Ammon's horn (tissue), 1 donor: ENCODE data around the gene TCERG1L.
"Not testable (repeated sequence)": the region's sequence is repeated elsewhere in the genome, so short reads cannot be mapped to it uniquely, and the experiment has no call there.

Source experiments
- DNase-seq: peaks from one replicate; pipeline ENCODE4 v3.0.0-alpha.2; 2016; ENCODE audit warnings: low spot score

The TCERG1L gene, protein sequence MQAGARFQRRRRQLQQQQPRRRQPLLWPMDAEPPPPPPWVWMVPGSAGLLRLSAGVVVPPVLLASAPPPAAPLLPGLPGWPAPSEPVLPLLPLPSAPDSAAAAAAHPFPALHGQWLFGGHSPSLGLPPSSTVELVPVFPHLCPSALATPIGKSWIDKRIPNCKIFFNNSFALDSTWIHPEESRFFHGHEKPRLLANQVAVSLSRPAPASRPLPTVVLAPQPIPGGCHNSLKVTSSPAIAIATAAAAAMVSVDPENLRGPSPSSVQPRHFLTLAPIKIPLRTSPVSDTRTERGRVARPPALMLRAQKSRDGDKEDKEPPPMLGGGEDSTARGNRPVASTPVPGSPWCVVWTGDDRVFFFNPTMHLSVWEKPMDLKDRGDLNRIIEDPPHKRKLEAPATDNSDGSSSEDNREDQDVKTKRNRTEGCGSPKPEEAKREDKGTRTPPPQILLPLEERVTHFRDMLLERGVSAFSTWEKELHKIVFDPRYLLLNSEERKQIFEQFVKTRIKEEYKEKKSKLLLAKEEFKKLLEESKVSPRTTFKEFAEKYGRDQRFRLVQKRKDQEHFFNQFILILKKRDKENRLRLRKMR

DNA sequence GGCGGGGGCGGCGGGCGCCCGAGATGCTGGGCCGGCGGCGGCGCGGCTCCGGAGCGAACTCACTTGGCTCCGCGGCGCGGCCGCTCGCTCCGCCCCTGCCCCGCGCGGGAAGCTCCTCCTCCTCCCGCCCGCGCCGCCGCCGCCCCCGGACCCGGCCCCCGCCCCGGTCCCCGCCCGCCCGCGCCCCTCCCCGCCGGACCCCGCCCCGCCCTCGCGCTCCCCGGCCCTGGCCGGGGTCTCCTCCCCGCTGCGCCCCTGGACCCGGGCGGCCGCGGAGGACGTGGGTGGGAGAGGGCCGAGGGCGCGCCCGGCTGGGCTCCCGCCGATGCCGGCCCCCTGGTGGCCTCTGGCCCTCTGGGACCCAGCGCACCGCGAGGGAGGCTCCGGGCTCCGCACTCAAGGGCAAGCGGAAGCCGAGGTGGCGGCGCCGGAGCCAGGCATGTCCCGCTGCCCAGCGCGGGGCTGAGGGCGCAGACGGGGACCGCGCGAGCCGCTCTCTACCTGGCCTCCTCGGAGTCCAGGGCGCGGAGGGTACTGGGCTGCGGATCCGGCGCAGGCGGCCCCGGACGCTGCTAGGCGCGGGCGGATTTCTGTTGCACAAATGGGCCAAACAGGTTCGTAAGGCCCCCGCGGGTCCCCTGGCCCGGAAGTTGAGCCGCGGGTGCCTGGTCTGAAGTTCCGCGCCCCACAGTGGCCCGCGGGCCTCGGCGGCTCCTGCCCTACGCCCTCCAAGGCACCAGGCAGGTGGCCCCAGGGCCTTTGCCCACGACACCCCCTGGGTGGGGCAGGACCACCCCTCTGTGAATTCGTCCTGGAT, at the start of gene TCERG1L:
TCERG1L (minus strand) TSS at position 61 of the 817 bp plus-strand sequence. CDS start 86 bp downstream, outside the sequence.
- no peak for DNase-seq

DNA sequence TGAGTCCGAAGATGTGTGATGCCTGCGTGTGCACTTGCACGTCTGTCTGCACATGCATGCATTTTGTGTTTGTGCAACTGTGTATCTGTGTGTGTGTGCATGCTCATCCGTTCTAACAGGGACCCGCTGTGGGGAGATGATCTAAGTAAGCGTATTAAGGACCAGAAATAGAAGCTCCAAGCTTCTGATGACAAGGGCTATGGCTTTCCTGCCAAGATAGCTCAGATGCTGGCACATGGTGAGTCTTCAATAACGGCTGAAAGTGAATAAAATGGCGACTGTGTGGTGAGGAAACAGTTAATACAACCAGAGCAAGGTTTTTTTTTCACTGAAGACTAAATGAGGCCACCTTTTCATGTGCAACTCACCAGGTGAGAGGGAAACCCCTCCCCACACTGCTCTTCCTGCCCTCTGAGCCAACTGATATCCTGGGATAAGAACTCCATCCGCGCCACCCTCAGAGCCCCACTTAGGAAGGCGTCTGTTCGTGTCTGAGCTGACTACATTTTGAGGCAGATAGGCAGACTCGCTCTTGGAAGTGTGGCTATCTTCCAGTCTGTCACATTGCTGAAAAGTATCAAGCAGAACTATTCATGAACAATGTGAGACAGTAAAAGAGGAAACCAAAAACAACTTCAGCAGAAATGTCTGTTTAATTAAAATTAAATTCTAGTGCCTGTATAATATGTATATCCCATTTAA, 47.4 kb upstream of the TCERG1L start:
- DNase-seq: no peak

DNA sequence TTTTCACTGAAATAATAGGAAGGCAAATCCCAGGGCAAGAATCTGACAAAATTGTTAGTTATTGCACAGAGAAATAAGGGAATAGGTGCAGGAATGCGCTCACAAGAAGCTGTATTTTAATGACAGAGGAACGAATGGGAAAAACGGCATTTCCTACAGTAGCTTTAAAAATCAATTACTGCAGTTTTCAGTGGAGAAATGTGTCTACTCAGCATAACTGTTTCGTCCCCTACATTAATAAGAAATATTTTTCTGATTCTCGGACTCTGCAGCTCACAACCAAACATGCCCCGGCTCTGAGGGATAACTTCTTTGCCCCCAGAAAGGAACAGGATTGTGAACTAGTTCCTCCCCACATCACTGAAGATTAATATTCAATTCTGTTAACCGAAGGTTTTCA, 44.9 kb upstream of the TCERG1L start:
- DNase-seq: no peak

DNA sequence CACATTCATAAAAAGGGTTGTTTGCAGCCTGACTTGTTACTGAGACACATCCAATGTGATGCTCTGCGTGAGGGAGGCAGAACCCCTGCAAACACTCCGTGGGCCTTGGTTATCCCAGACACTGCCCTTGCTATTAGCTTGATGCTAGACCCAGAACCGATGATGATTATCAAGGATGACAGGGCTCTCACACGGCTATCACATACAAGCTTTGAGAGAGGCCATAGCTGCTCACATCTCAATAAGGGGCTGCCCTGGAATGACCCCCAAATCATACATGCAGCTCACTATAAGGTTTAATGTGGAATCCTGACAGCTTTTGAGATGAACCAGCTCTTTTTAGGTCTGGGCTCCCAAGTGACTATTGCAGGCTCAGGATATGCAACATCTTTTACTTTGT, 44.4 kb upstream of the TCERG1L start:
- no peak for DNase-seq

DNA sequence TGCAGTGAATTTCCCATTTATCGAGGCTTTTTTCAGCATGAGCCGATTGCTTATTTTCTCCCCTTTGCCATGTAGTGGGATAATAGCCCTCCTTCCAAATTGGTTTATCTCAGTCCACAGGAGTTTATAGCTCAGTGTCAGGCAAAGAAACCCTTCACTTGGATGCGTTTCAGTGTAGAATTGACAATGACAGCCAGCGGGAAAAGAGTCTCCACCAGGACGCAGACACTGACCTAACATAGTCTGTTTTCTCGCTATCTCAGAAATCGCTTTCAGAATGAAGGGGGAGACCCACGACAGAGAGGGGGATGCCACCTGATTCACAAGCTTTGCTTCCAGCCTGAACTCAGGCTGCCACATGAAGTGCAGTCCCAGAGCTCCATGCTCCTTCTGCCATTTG, 43.5 kb upstream of the TCERG1L start:
- DNase-seq: no peak

DNA sequence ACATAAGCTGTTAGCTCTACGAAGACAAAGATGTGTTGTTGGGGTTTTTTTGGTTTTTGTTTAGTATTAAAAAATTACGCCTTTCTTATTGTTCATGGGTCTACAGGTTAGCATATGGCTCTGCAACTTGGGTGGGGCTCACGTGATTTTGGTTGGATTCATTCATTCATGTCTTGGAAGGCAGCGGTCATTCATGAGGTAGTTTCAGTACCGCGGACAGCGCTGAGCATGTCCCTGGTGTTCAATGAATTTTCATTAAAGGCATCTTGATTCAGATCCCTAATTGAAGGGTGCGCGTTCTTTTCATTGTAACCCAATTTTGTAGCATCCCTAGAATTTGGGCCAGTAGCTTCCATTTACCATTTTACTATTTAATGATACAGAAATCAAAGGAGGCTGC, 42.9 kb upstream of the TCERG1L start:
- no peak for DNase-seq

DNA sequence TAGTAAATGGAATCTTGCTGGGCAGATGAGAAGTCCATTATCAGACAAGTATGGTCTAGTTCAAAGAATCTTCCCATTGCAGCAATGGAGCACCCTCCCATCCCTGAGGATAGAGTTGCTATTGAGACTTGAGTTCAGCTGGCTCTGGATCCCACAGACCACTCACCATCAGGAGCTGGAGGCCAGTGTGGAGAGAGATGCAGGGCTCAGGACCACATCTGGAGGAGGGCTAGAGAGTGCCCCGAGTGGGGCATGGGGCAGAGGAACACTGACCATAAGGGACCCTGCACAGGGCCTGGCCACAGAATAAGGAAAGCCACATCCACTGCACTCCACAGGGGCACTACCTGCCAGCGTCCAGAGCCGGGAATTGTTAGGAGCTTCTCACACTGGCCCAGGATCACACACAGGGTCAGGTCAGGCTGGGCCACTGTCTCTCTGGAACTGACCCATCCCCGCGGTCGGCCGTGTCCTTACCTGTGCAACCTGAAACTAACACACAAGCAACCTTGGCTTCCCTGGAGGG, 41.3 kb upstream of the TCERG1L start:
- no peak for DNase-seq

DNA sequence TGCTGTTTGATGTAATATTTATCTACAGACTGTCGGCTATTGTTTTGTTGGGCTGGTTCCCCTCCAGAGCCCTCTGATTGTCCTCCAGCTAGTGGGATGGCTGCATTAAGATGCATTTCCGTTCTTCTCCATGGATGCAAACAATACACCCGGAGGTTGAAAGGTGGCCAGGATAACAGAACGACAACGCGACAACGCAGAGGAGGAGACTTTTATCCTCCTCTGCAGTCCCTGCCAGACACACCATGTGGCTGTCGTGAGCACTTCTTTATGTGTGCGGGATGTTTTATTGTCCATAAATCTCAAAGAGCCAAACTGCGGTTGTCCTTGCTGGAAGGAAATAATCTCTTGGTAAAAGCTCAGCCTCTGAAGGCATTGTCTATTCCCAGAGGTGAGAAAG, 39.1 kb upstream of the TCERG1L start:
- no peak for DNase-seq

DNA sequence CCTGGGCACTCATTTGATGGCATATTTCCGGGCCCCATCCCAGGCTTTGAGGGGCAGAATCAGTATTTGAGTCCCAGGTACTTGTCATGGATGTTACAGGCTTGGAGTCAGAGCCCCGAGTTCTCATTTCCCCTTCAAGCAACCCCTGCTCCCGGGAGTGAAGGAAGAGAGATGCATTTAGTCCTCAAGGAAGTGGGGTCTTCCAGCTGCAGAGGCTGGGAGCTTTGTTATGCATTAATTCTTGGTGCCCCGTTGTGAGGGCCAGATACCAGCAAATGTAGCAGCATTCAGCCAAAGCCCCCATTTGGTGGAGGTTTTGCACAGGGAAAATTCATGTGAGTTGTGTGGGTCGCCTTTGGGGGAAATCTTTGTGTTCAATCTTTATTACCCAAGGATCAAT, 38.7 kb upstream of the TCERG1L start:
- DNase-seq: no peak

DNA sequence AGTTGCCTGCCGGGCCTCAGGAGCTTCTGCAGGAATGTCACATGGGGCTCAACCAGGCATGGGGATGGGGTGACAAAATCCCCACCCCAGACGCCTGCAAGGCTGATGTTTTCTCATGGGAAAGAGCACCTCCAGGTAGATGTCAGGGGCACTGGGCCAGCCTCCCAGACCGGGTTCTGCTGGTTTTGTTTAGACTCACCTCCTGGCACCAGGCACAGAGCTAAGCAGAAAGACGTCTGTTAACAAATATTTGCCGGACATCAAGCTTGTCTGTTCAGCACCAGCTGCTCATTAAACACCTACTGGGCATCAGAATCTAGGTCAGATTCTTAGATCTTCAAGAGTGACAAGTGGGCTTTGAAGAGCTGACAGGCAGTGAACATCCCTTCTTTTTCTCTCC, 34.9 kb upstream of the TCERG1L start:
- DNase-seq: no peak

DNA sequence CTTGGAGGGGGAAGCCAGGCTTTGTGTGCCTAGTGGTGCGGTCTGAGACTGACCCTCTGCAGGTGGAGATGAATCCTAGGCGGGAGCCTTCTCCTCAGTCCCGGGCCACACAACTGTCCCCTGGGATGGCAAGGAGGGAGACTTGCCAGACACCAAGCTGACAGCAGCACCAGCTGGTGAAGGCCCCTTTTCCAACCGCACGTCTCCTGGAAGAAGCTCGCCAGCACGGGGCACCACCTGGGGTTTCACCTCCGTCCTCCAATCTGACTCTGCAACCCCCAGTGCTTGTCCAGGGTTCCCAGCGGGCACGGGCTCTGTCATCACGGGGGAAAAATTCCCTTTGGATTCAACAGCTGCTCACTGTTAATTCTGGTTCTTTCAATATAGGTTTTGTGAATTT, 34.2 kb upstream of the TCERG1L start:
- no peak for DNase-seq

DNA sequence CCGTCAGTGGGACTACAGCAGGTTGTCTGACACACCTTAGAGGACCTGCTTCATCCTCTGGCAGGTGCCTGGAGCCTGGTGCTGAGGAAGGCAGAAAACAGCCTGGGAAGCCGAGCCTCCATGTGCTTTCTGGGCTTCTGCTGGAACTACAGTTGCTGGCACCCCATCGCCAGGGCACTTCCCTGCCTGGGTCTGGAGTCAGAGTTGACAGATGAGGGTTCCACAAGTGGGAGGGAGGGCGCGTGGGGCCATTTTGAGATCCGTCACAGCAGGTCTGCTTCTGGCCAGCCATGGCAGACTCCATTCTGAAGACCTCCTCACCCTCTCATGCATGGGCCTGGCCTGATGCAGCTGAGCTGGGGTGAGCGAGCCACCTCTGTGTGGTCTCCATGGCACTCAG, 33.2 kb upstream of the TCERG1L start:
- DNase-seq: no peak

DNA sequence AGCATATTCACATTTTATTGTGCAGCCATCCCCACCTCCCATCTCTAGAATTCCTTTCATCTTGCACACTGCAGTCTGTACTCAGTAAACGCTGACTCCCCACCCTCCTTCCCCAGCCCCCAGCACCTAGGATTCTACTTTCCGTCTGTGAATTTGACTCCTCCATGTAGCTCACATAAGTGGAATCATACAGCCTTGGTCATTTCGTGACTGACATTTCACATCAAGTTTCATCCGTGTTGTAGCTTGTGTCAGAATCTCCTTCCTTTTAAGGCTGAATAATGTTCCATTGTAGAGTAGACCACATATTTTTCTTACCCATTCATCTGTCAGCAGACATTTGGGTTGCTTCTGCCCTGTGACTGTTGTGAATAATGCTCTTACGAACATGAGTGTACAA, 26.2 kb upstream of the TCERG1L start:
- no peak for DNase-seq

DNA sequence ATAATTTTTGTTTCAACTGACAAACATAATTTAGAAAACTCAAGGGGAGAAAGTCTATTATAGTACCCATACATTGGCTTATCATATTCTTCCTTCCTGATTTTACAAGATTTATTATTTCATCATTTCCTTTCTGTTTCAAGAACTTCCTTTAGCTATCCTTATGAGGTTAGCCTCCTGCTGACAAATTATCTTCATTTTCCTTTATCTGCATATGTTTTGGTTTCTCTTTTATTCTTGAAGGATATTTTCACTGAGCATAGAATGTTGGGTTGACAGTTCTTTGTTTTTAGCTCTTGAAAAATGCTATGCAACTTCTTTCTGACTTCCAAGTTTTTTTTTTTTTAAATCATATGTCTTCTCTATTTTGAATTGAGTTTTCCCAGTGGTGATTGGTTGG, 21.3 kb upstream of the TCERG1L start:
- no peak for DNase-seq

DNA sequence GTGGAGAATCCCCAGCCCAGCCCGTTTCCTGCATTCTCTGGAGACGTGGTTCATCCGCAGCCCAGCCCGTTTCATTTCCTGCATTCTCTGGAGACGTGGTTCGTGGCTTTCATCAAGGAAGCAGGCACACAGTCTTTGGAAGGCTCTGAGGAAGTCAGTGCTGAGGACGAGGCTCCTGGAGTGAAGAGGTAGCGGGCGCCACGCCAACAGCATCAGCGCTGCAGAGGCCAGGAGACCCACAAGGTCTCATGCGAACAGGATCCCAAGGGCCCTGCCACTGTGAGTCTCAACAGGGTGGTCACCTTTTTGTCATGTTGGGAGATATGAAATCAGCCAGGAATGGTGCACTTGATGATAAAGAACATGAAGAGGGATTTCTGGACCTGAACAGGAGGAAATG, 12.4 kb upstream of the TCERG1L start:
- DNase-seq: no peak

DNA sequence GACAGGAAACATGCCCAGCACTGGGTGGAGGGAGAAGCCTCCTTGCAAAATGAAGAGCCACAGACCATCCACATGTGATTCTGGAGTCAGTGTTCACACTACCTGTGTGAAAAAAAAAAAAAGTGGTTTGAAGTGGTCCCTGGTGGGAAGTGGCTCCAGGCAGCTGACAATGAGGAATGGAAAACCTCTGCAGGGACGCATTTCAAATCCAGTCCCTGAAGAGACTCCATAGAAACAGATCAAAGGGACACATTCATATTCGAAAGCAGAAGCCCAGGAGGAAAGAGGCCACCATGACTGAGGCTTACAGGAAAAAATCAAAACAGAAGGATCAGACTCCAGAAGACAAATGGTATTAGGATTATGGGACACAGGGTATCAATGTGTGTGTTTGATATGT, 11.5 kb upstream of the TCERG1L start:
- no peak for DNase-seq

DNA sequence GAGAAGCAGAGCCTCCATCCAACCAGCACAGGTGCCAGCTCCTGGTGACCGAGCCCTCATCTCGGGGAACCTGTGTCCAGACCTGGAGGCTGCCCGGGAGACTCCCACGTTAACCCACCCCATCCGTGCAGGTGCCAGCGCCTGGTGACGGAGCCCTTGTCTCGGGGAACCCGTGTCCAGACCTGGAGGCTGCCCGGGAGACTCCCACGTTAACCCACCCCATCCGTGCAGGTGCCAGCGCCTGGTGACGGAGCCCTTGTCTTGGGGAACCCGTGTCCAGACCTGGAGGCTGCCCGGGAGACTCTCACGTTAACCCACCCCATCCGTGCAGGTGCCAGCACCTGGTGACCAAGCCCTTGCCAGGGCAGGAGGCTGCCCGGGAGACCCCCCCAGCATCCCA, 11.1 kb upstream of the TCERG1L start:
- not testable (repeated sequence) for DNase-seq

DNA sequence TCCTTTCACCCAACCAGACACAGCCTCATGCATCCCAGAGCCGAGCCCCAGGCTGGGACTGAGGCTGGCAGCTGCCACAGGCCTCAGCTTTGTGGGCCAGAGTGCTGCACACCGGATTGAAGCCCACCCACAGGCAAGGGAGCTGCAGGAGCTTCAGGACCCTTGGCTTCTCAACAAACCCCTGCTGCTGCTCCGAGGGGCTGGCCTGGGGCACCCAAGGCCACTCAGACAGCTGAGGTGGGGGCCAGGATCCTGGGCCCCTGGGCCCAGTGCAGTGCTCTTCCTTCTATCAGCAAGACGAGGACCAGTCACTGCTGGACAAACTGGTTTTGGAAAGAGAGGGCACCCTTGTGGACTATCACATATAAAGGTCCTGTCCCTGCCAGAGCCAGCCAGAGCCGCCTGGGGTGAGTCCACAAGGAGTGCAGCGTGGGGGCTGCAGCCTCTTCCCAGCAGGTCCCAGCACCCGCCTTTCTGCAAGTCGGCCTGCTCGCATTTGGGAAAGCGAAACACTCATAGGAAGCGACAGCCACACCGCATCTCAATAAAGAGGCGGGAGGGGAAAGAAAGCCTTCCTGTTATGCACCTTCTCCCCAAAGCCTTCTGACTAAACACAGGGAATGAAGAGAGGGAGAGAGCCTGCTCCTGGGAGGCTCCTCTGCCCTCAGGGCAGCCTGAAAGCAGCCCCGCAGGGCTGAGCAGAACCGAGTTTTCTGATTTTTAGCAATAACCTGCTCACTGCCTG, 9.5 kb upstream of the TCERG1L start:
- no peak for DNase-seq

DNA sequence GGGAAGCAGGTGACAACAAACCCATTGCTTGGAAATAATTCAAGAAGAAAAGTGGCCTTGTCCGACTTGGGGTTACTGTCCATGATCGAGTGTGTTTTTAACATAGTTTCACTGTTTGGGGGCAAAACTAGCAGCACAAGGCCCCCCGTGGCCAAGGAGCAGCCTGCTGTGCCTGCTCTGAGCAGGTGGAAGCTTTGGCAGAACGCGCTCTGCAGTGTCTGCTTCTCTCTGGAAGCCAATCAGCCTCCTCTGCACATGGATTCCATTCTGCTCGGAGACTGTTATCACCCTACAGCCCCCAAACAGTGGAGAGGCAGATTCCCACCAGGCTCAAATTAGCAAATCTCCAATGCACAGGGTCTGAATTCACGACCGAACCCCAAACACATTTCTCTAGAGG, 7.3 kb upstream of the TCERG1L start:
- peak; percentile 44 for DNase-seq

DNA sequence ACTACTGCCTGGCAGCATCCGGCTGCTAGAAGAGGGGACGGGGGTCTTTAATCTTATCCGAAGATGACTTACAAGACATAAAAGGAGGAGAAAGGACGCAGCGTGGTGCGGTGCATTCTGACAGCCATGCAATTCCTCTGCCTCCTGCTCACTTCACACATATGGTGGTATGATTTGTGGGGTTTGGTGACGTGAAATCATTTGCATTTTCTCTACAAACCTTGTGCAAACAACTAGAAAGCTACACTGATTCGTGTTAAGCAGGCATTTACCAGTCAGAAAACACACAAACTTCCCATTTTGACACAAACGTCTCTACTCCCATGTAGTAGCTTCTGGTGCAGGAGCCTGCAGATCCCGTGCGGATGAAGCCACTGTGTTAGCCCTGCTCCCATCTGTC, 6.8 kb upstream of the TCERG1L start:
- DNase-seq: peak; percentile 25

DNA sequence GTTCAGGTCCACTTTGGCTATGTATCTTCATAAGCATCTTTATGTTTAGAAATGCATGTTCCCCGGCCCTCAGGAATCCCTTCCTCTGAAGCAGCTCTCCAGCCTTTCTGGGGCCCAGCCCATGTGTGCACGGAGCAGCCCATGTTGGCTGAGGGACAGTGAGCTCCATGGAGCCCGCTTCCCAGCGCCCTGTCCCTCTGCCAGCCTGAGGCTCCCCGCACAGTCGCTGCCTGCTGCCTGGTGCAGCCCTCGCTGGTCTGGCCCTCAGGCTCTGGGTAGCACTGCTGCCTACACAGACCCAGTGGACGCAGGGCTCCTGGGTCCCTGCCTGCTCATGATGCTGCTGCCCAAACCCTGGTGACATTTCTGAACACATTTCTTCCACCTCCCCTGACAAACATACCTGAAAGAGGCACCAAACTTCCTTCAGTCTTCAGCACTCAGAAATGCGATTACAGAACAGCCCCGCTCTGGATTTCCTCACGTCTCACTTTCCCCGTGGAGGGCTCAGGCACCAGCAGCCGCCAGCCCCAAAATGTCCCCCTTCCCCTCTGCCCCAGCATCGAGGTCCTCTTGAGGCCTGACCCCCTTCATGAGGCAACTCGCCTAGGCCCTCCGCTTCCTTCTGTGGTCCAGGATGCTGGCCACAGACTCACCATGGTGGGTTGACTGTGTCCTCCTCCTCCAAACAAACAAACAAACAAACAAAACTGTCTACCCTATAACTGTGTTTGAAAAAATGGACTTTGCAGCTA, 5.0 kb upstream of the TCERG1L start:
- DNase-seq: no peak
